Natural killer cell (primary cell): Measurements from ENCODE around the gene LONRF3. TPM values are rescaled to one million over a fixed set of nuclear protein-coding genes. Genes with fewer than 3 reads are reported as not detected.

Experiments
- ATAC-seq, 3 donors: fragments of 150-1000 bp in 2 of 3; fragments of 200-7000 bp in 1 of 3; cut with Tn5 transposase; 1 replicate in 1 of 3; 2 replicates in 2 of 3; pipeline ENCODE4 v1.10.0; 2021; ENCODE audit warnings: mild to moderate bottlenecking in 2 of 3, moderate library complexity in 2 of 3
- DNase-seq, 2 donors: peaks; one replicate each; pipeline versions ENCODE4 v3.0.0 to v3.0.0-alpha.2; 2013 to 2021; ENCODE audit warnings: mixed read lengths in 1 of 2
- H3K27ac ChIP-seq: one replicate; pipeline ENCODE4 v1.5.1; 2013; ENCODE audit warnings: mild to moderate bottlenecking, low read length
- H3K27me3 ChIP-seq: one replicate; pipeline ENCODE4 v1.6.1; 2013; ENCODE audit warnings: low read length; ENCODE audit not compliant: control insufficient read depth, insufficient read depth
- H3K36me3 ChIP-seq: one replicate; pipeline ENCODE4 v1.6.1; 2013; ENCODE audit warnings: low read length; ENCODE audit not compliant: control insufficient read depth, insufficient read depth
- H3K4me1 ChIP-seq: one replicate; pipeline ENCODE4 v1.6.1; 2013; ENCODE audit warnings: low read length; ENCODE audit not compliant: control insufficient read depth, insufficient read depth
- H3K4me3 ChIP-seq: one replicate; pipeline ENCODE4 v1.5.1; 2013; ENCODE audit warnings: low read length
- H3K9me3 ChIP-seq: one replicate; pipeline ENCODE4 v1.6.1; 2013; ENCODE audit warnings: low read length; ENCODE audit not compliant: control insufficient read depth, insufficient read depth
- H3K27ac Mint-ChIP-seq, 2 donors: one replicate each; pipeline ENCODE4 v1.8.0; 2022; ENCODE audit warnings: mild to moderate bottlenecking in 2 of 2, mixed read lengths in 2 of 2, moderate library complexity in 1 of 2
- H3K27me3 Mint-ChIP-seq, 2 donors: one replicate each; pipeline ENCODE4 v1.8.0; 2022; ENCODE audit warnings: low read depth in 2 of 2, mixed read lengths in 2 of 2
- H3K36me3 Mint-ChIP-seq: one replicate; pipeline ENCODE4 v1.8.0; 2022; ENCODE audit warnings: mixed read lengths
- H3K4me1 Mint-ChIP-seq, 2 donors: one replicate each; pipeline ENCODE4 v1.8.0; 2022; ENCODE audit warnings: mixed read lengths in 2 of 2
- H3K4me3 Mint-ChIP-seq: one replicate; pipeline ENCODE4 v1.8.0; 2022; ENCODE audit warnings: mild to moderate bottlenecking, moderate library complexity, mixed read lengths
- H3K9me3 Mint-ChIP-seq, 2 donors: one replicate each; pipeline ENCODE4 v1.8.0; 2022; ENCODE audit warnings: mixed read lengths in 2 of 2
- WGBS: methylation state at CpG from one replicate; pipeline ENCODE4 v1.1.7; 2013; ENCODE audit warnings: missing lambda C conversion rate; ENCODE audit not compliant: insufficient coverage; 5-methylcytosine and 5-hydroxymethylcytosine counted together
- intact Hi-C: fragments of 100-400 bp; cut with micrococcal nuclease; formaldehyde crosslinking; loops from one replicate; pipeline ENCODE4 v1.14.2; 2022
- total RNA-seq, 4 donors: library from RNA; stranded (reverse); fragments of 120-200 nt in 1 of 4; gene quantifications; one replicate each; pipeline versions ENCODE4 v1.2.3 to v1.2.4, GENCODE V29; 2013 to 2022
- TF ChIP-seq, protein P1 (sequence below): fragments of 200-600 bp; IDR thresholded peaks from one replicate; pipeline ENCODE4 v1.8.0; 2022; ENCODE audit warnings: antibody characterized with exemption

The LONRF3 gene
- total RNA-seq, 3 donors from 2014 or later (not counting 1 experiment from before 2014, with no cell fraction given) = 13.4 to 21.2 (median 17.4) TPM

GRCh38 chrX:118968031-118968430, 6.4 kb upstream of the LONRF3 start:
- H3K27ac ChIP-seq = no peak overlapping the region

DNA sequence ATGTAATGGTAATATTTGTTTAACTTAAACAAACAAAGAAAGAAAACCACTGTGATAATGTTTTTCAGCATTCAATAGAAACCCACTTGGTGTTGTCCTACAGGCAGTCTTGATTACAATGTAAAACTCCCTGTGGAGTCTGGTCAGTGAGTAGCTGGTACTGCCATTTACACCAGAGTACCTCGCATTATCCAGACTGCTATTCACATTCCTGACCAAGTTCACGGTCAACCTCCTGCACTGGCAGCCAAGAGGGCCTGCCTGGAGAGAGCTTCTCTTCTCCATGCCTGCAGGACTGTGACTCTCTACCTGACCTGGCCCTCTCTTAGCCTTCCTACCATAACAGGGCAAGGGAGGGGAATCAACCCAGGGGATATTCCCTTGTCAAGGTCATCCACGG, 2.9 kb upstream of the LONRF3 start:
- intact Hi-C loops = no loop called here
- DNase-seq = no peak
- peaks cover 9 to 15% of the 10 kb centered on the region in 2 donors for H3K27me3 Mint-ChIP-seq
- peaks cover 8% of the 10 kb centered on the region for H3K27me3 ChIP-seq
- WGBS = 66% methylated on average over 2 of the region's 3 CpGs
- no peaks in the 10 kb centered on the region for H3K36me3 Mint-ChIP-seq
- H3K4me1 ChIP-seq = peaks cover 20% of the 10 kb centered on the region
- H3K27ac Mint-ChIP-seq = no peak overlapping the region
- ATAC-seq = no peak
- H3K4me3 Mint-ChIP-seq = no peak overlapping the region
- peaks cover 8 to 18% of the 10 kb centered on the region in 2 donors for H3K4me1 Mint-ChIP-seq
- H3K9me3 Mint-ChIP-seq = no peaks in the 10 kb centered on the region
- H3K4me3 ChIP-seq = no peak overlapping the region
- TF ChIP-seq, protein P1, sequence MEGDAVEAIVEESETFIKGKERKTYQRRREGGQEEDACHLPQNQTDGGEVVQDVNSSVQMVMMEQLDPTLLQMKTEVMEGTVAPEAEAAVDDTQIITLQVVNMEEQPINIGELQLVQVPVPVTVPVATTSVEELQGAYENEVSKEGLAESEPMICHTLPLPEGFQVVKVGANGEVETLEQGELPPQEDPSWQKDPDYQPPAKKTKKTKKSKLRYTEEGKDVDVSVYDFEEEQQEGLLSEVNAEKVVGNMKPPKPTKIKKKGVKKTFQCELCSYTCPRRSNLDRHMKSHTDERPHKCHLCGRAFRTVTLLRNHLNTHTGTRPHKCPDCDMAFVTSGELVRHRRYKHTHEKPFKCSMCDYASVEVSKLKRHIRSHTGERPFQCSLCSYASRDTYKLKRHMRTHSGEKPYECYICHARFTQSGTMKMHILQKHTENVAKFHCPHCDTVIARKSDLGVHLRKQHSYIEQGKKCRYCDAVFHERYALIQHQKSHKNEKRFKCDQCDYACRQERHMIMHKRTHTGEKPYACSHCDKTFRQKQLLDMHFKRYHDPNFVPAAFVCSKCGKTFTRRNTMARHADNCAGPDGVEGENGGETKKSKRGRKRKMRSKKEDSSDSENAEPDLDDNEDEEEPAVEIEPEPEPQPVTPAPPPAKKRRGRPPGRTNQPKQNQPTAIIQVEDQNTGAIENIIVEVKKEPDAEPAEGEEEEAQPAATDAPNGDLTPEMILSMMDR = no peak
- no peak overlapping the region for H3K27ac ChIP-seq
- H3K36me3 ChIP-seq = no peaks in the 10 kb centered on the region
- H3K9me3 ChIP-seq = no peaks in the 10 kb centered on the region

More at GRCh38 chrX:118968031-118968430, 6.4 kb upstream of the LONRF3 start:
- no peak overlapping the region for H3K27ac Mint-ChIP-seq
- TF ChIP-seq, protein P1 = no peak
- H3K36me3 Mint-ChIP-seq = no peaks in the 10 kb centered on the region
- H3K4me1 ChIP-seq = no peaks in the 10 kb centered on the region
- ATAC-seq (no peak), DNase-seq (no peak)
- no peak overlapping the region for H3K4me3 ChIP-seq
- peaks cover 3% of the 10 kb centered on the region for H3K27me3 ChIP-seq
- no peak overlapping the region for H3K4me3 Mint-ChIP-seq
- H3K27me3 Mint-ChIP-seq = peaks cover 15% of the 10 kb centered on the region in 2 donors
- intact Hi-C loops = no loop called here
- no peaks in the 10 kb centered on the region for H3K9me3 ChIP-seq
- WGBS = 87% methylated on average over 6 of the region's 8 CpGs
- no peaks in the 10 kb centered on the region for H3K4me1 Mint-ChIP-seq
- H3K36me3 ChIP-seq = no peaks in the 10 kb centered on the region
- no peaks in the 10 kb centered on the region for H3K9me3 Mint-ChIP-seq

- H3K36me3 Mint-ChIP-seq = no peaks in the 10 kb centered on the region
- H3K27ac ChIP-seq = no peak overlapping the region
- H3K4me1 ChIP-seq = peaks cover 30% of the 10 kb centered on the region
- H3K9me3 ChIP-seq = no peaks in the 10 kb centered on the region
- no peak for ATAC-seq
- peaks cover 8% of the 10 kb centered on the region for H3K27me3 ChIP-seq
- H3K9me3 Mint-ChIP-seq = no peaks in the 10 kb centered on the region
- peaks cover 8 to 29% of the 10 kb centered on the region in 2 donors for H3K4me1 Mint-ChIP-seq
- H3K4me3 ChIP-seq = peak overlapping the region; percentile 58
- intact Hi-C loops = no loop called here
- TF ChIP-seq, protein P1 = no peak
- H3K4me3 Mint-ChIP-seq = peak overlapping the region; percentile 84
- peaks cover 5 to 12% of the 10 kb centered on the region in 2 donors for H3K27me3 Mint-ChIP-seq
- DNase-seq = peak in 1 of 2 donors; percentile 15
- no peaks in the 10 kb centered on the region for H3K36me3 ChIP-seq
- peak overlapping the region; percentile 93 to 96 for H3K27ac Mint-ChIP-seq
- 9% methylated on average over 35 of the region's 43 CpGs for WGBS
Measured at GRCh38 chrX:118973389-118974087, 880 bp upstream of the LONRF3 start.
